MCF 10A (cell line): ENCODE data around the gene PIAS2. TPM values are rescaled to one million over a fixed set of nuclear protein-coding genes. Genes with fewer than 3 reads are reported as not detected.

Experiments
- BruUV-seq: library from RNA; stranded (reverse); fragments of 400-500 nt; replicated peaks from 2 replicates; lab custom pipeline; 2021; lab: Mats Ljungman, UMichigan
- CTCF ChIA-PET: fragments of 300-600 bp; sonication (Branson Sonifier 250); formaldehyde crosslinking; extraction: SDS; loops from one replicate; lab custom pipeline; 2021; ENCODE audit warnings: antibody characterized with exemption, inconsistent platforms; lab: Yijun Ruan, JAX
- POLR2A ChIA-PET: fragments of 300-600, 350-650 bp; sonication (Branson Sonifier 250); formaldehyde crosslinking; extraction: SDS; loops from one replicate; lab custom pipeline; 2020; ENCODE audit warnings: antibody characterized with exemption, inconsistent platforms; lab: Yijun Ruan, JAX
- DNase-seq: peaks from one replicate; pipeline ENCODE4 v3.0.0-alpha.2; 2018; ENCODE audit not compliant: unreplicated experiment
- H3K27ac Mint-ChIP-seq: one replicate; pipeline ENCODE4 v1.8.0; 2022; ENCODE audit warnings: mild to moderate bottlenecking, low read depth, mixed read lengths; ENCODE audit not compliant: unreplicated experiment
- H3K27me3 Mint-ChIP-seq: one replicate; pipeline ENCODE4 v1.8.0; 2022; ENCODE audit warnings: mixed read lengths; ENCODE audit not compliant: insufficient read depth, unreplicated experiment
- H3K36me3 Mint-ChIP-seq: one replicate; pipeline ENCODE4 v1.8.0; 2022; ENCODE audit warnings: mild to moderate bottlenecking, moderate library complexity, mixed read lengths; ENCODE audit not compliant: insufficient read depth, unreplicated experiment
- H3K4me1 Mint-ChIP-seq: one replicate; pipeline ENCODE4 v1.8.0; 2022; ENCODE audit warnings: mixed read lengths; ENCODE audit not compliant: insufficient read depth, unreplicated experiment
- H3K4me3 Mint-ChIP-seq: one replicate; pipeline ENCODE4 v1.8.0; 2022; ENCODE audit warnings: mild to moderate bottlenecking, moderate library complexity, mixed read lengths; ENCODE audit not compliant: unreplicated experiment
- H3K9me3 Mint-ChIP-seq: one replicate; pipeline ENCODE4 v1.8.0; 2022; ENCODE audit warnings: mixed read lengths; ENCODE audit not compliant: unreplicated experiment
- intact Hi-C: fragments of 100-400 bp; cut with micrococcal nuclease; formaldehyde crosslinking; loops from 2 replicates; pipeline ENCODE4 v1.14.1; 2022
- total RNA-seq: library from RNA; stranded (reverse); gene quantifications from 2 replicates; pipeline ENCODE4 v1.2.3, GENCODE V29; 2022
- TF ChIP-seq, protein P1 (sequence below): fragments of 200-600 bp; IDR thresholded peaks from one replicate; pipeline ENCODE4 v1.8.0; 2022; ENCODE audit warnings: antibody characterized with exemption, mild to moderate bottlenecking; ENCODE audit not compliant: unreplicated experiment

The PIAS2 gene
- total RNA-seq, 1 experiment from 2014 or later = 28.2 TPM

DNA sequence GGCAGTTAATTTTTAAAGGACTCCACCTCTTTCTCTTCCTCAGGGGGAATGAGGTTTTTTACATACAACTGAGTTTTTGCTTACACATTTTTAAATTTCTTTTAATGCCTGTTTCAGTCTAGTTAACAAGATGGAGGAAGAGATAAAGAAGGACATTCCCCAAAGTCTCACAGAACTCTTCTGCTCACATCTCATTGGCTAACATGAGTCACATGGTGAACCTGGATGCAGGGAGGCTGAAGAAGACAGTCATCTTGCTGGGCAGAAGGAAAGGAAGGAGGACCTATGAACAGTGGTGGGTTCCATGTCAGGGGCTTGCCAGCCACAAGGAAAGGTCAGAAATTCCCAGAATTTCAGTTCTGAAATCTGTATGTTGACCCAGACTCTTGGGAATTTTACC, 150.1 kb downstream of the PIAS2 start:
- no peak overlapping the region for H3K27ac Mint-ChIP-seq
- no peak for DNase-seq
- intact Hi-C loops = no loop called here
- H3K36me3 Mint-ChIP-seq = no peaks in the 10 kb centered on the region
- ChIA-PET CTCF (no interaction called here), POLR2A (interaction anchor here (1.8 kb wide), 1 partner anchor 14 kb away, joined by 3 read pairs; no protein-coding TSS in a partner anchor)
- H3K27me3 Mint-ChIP-seq = peaks cover 28% of the 10 kb centered on the region
- TF ChIP-seq, protein P1, sequence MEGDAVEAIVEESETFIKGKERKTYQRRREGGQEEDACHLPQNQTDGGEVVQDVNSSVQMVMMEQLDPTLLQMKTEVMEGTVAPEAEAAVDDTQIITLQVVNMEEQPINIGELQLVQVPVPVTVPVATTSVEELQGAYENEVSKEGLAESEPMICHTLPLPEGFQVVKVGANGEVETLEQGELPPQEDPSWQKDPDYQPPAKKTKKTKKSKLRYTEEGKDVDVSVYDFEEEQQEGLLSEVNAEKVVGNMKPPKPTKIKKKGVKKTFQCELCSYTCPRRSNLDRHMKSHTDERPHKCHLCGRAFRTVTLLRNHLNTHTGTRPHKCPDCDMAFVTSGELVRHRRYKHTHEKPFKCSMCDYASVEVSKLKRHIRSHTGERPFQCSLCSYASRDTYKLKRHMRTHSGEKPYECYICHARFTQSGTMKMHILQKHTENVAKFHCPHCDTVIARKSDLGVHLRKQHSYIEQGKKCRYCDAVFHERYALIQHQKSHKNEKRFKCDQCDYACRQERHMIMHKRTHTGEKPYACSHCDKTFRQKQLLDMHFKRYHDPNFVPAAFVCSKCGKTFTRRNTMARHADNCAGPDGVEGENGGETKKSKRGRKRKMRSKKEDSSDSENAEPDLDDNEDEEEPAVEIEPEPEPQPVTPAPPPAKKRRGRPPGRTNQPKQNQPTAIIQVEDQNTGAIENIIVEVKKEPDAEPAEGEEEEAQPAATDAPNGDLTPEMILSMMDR = no peak
- no peaks in the 10 kb centered on the region for H3K4me1 Mint-ChIP-seq
- BruUV-seq = no TSS peak
- no peaks in the 10 kb centered on the region for H3K9me3 Mint-ChIP-seq
- no peak overlapping the region for H3K4me3 Mint-ChIP-seq

- H3K36me3 Mint-ChIP-seq = no peaks in the 10 kb centered on the region
- ChIA-PET POLR2A (no interaction called here), CTCF (interaction anchor here (0.8 kb wide), 1 partner anchor 10 kb away, joined by 3 read pairs; no protein-coding TSS in a partner anchor)
- peaks cover 38% of the 10 kb centered on the region for H3K27me3 Mint-ChIP-seq
- BruUV-seq = no TSS peak
- intact Hi-C loops = no loop called here
- TF ChIP-seq, protein P1 = no peak
- no peaks in the 10 kb centered on the region for H3K9me3 Mint-ChIP-seq
- no peak for DNase-seq
- H3K4me1 Mint-ChIP-seq = no peaks in the 10 kb centered on the region
- H3K4me3 Mint-ChIP-seq = no peak overlapping the region
- no peak overlapping the region for H3K27ac Mint-ChIP-seq
Measured at GRCh38 chr18:46764586-46764985, 152.7 kb downstream of the PIAS2 start.

DNA sequence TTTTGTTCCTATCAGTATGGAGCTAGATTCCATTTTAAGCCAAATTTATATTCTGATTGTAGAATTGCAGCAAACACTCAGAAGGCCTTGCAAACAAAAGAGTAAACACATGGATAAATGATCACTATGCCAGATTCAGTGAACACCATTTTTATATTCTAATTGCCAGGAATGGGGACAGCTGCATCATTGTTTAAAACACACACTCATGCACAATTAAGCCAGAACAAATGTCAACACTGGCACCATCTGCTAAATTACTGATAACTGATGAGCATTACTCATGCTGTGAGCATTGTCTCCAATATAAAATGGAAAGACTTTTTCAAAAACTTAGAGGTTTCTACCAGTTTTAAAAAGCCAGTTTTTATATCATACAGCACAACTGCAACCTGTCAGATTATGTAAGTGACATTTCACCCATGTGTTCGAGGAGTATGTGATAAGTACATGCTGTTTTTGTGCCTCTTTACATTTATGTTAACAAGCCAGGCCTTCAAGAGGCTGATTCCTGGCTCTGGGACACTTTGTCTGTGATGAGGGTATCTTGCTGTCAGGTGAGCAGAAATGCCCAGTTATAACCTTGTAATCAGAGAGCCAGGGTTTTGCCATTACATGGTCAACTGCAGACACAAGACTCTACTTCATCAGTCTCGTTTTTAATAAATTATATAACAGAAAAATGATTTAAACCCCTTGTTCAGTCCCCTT, 156.1 kb downstream of the PIAS2 start:
- CTCF ChIA-PET = no interaction called here
- DNase-seq = no peak
- TF ChIP-seq, protein P1 = no peak
- no peaks in the 10 kb centered on the region for H3K9me3 Mint-ChIP-seq
- intact Hi-C loops = no loop called here
- no peak overlapping the region for H3K27ac Mint-ChIP-seq
- POLR2A ChIA-PET = no interaction called here
- no peaks in the 10 kb centered on the region for H3K36me3 Mint-ChIP-seq
- H3K4me1 Mint-ChIP-seq = no peaks in the 10 kb centered on the region
- peaks cover 45% of the 10 kb centered on the region for H3K27me3 Mint-ChIP-seq
- no TSS peak for BruUV-seq
- no peak overlapping the region for H3K4me3 Mint-ChIP-seq

DNA sequence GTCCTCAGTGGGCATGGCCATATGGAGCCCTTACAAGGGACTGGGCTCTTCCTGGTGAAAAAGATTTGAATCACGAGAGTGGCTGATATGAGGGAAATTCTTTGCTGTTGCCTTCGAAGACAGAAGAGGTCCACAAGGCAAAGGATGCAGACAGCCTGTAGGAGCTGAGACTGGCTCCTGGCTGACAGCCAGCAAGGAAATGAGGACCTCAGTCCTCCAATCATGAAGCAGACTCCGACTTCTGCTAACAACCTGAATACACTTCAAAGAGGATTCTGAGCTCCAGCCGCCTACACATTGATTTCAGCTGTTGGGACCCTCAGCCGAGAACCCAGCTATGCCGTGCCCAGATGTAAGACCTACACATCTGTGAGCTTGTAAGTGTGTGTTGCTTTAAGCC, 157.4 kb downstream of the PIAS2 start:
- no peaks in the 10 kb centered on the region for H3K4me1 Mint-ChIP-seq
- H3K36me3 Mint-ChIP-seq = no peaks in the 10 kb centered on the region
- H3K4me3 Mint-ChIP-seq = no peak overlapping the region
- CTCF ChIA-PET = no interaction called here
- H3K27me3 Mint-ChIP-seq = peaks cover 33% of the 10 kb centered on the region
- no peaks in the 10 kb centered on the region for H3K9me3 Mint-ChIP-seq
- no peak overlapping the region for H3K27ac Mint-ChIP-seq
- TF ChIP-seq, protein P1 = no peak
- POLR2A ChIA-PET = no interaction called here
- intact Hi-C loops = no loop called here
- no TSS peak for BruUV-seq
- no peak for DNase-seq
